H9 (cell line): ENCODE results near the gene C19orf33. TPM values are rescaled to one million over a fixed set of nuclear protein-coding genes. Genes with fewer than 3 reads are reported as not detected.
"Not testable (repeated sequence)": the region's sequence is repeated elsewhere in the genome, so short reads cannot be mapped to it uniquely, and the experiment has no call there.

Experiments used
- DNase-seq: peaks from one replicate; pipeline ENCODE4 v3.0.0-alpha.2; 2017
- H2AFZ ChIP-seq: one replicate; pipeline ENCODE4 v1.6.1; 2013; ENCODE audit warnings: mild to moderate bottlenecking, low read length, control low read depth, moderate library complexity
- H2AK5ac ChIP-seq: 2 replicates; pipeline ENCODE4 v1.6.1; 2013; ENCODE audit warnings: low read length, control low read depth, mixed read lengths; ENCODE audit not compliant: insufficient read length
- H2BK120ac ChIP-seq: one replicate; pipeline ENCODE4 v1.6.1; 2013; ENCODE audit warnings: low read depth, mild to moderate bottlenecking, low read length, control low read depth, inconsistent platforms; ENCODE audit not compliant: poor library complexity, severe bottlenecking
- H2BK12ac ChIP-seq: 2 replicates; pipeline ENCODE4 v1.6.1; 2013; ENCODE audit warnings: low read length, control low read depth, mixed read lengths, low read depth; ENCODE audit not compliant: insufficient read length
- H2BK15ac ChIP-seq: 2 replicates; pipeline ENCODE4 v1.6.1; 2013; ENCODE audit warnings: low read depth, low read length, control low read depth
- H2BK20ac ChIP-seq: one replicate; pipeline ENCODE4 v1.6.1; 2013; ENCODE audit warnings: low read depth, mild to moderate bottlenecking, low read length, control low read depth, inconsistent platforms; ENCODE audit not compliant: poor library complexity, severe bottlenecking
- H2BK5ac ChIP-seq: 2 replicates; pipeline ENCODE4 v1.6.1; 2013; ENCODE audit warnings: low read length, control low read depth, mixed read lengths; ENCODE audit not compliant: insufficient read length
- H3K14ac ChIP-seq: 2 replicates; pipeline ENCODE4 v1.6.1; 2013; ENCODE audit warnings: low read length, control low read depth; ENCODE audit not compliant: insufficient read depth
- H3K18ac ChIP-seq: 2 replicates; pipeline ENCODE4 v1.6.1; 2013; ENCODE audit warnings: low read depth, mild to moderate bottlenecking, mixed read lengths, low read length, control low read depth; ENCODE audit not compliant: insufficient read length
- H3K23ac ChIP-seq: 2 replicates; pipeline ENCODE4 v1.6.1; 2013; ENCODE audit warnings: low read length, control low read depth, mixed read lengths, low read depth; ENCODE audit not compliant: insufficient read length
- H3K23me2 ChIP-seq: 2 replicates; pipeline ENCODE4 v1.6.1; 2013; ENCODE audit warnings: low read depth, mild to moderate bottlenecking, mixed read lengths, low read length, control low read depth; ENCODE audit not compliant: insufficient read length, poor library complexity, severe bottlenecking
- H3K27ac ChIP-seq: 2 replicates; pipeline ENCODE4 v1.5.1; 2013; ENCODE audit warnings: low read length, control low read depth, mixed read lengths, low read depth; ENCODE audit not compliant: insufficient read length
- H3K27me3 ChIP-seq: 2 replicates; pipeline ENCODE4 v1.6.1; 2013; ENCODE audit warnings: low read length, control low read depth, inconsistent platforms; ENCODE audit not compliant: insufficient read depth
- H3K4ac ChIP-seq: 2 replicates; pipeline ENCODE4 v1.6.1; 2013; ENCODE audit warnings: low read depth, mild to moderate bottlenecking, control low read depth, inconsistent platforms, low read length, moderate library complexity
- H3K4me1 ChIP-seq: 2 replicates; pipeline ENCODE4 v1.6.1; 2013; ENCODE audit warnings: low read length, control low read depth, inconsistent platforms; ENCODE audit not compliant: insufficient read depth
- H3K4me2 ChIP-seq: 2 replicates; pipeline ENCODE4 v1.6.1; 2013; ENCODE audit warnings: low read length, control low read depth, mixed read lengths; ENCODE audit not compliant: insufficient read length, insufficient read depth
- H3K56ac ChIP-seq: 2 replicates; pipeline ENCODE4 v1.6.1; 2013; ENCODE audit warnings: low read depth, mild to moderate bottlenecking, mixed read lengths, low read length, control low read depth; ENCODE audit not compliant: insufficient read length
- H3K79me1 ChIP-seq: 2 replicates; pipeline ENCODE4 v1.6.1; 2013; ENCODE audit warnings: low read depth, mild to moderate bottlenecking, moderate library complexity, low read length, control low read depth, inconsistent platforms; ENCODE audit not compliant: insufficient read depth, poor library complexity, severe bottlenecking
- H3K79me2 ChIP-seq: 2 replicates; pipeline ENCODE4 v1.6.1; 2013; ENCODE audit warnings: low read length, control low read depth, inconsistent platforms; ENCODE audit not compliant: insufficient read depth
- H3K9ac ChIP-seq: 2 replicates; pipeline ENCODE4 v1.6.1; 2013; ENCODE audit warnings: low read length, control low read depth, mixed read lengths; ENCODE audit not compliant: insufficient read length; ENCODE audit errors: extremely low read depth
- H3K9me3 ChIP-seq: one replicate; pipeline ENCODE4 v1.6.1; 2013; ENCODE audit warnings: low read depth, low read length, inconsistent platforms; ENCODE audit not compliant: control insufficient read depth
- H3T11ph ChIP-seq: one replicate; pipeline ENCODE4 v1.6.1; 2013; ENCODE audit warnings: mild to moderate bottlenecking, low read length, control low read depth, inconsistent platforms
- H4K20me1 ChIP-seq: one replicate; pipeline ENCODE4 v1.6.1; 2013; ENCODE audit not compliant: control insufficient read depth, insufficient read length, insufficient read depth
- H4K5ac ChIP-seq: 2 replicates; pipeline ENCODE4 v1.6.1; 2013; ENCODE audit warnings: low read depth, mild to moderate bottlenecking, mixed read lengths, low read length, control low read depth; ENCODE audit not compliant: insufficient read length
- H4K8ac ChIP-seq: replicated peaks from 2 replicates; pipeline ENCODE4 v1.6.1; 2013; ENCODE audit warnings: low read length, control low read depth, mixed read lengths, low read depth; ENCODE audit not compliant: insufficient read length
- H4K91ac ChIP-seq: 2 replicates; pipeline ENCODE4 v1.6.1; 2013; ENCODE audit warnings: low read depth, mild to moderate bottlenecking, moderate library complexity, mixed read lengths, low read length, control low read depth; ENCODE audit not compliant: insufficient read length
- H3K27ac Mint-ChIP-seq, 3 experiments: 2 replicates in 2 of 3; 3 replicates in 1 of 3; pipeline ENCODE4 v1.8.0; 2020 to 2021; ENCODE audit warnings: mixed read lengths in 3 of 3, mild to moderate bottlenecking in 1 of 3, moderate library complexity in 1 of 3
- H3K27me3 Mint-ChIP-seq: 2 replicates; pipeline ENCODE4 v1.8.0; 2021; ENCODE audit warnings: low read depth, mild to moderate bottlenecking, moderate library complexity, mixed read lengths
- H3K36me3 Mint-ChIP-seq, 3 experiments: 2 replicates in 2 of 3; 3 replicates in 1 of 3; pipeline ENCODE4 v1.8.0; 2020 to 2021; ENCODE audit warnings: low read depth in 3 of 3, mixed read lengths in 3 of 3; ENCODE audit not compliant: insufficient read depth in 1 of 3
- H3K4me1 Mint-ChIP-seq, 2 experiments: 2 replicates each; pipeline ENCODE4 v1.8.0; 2020; ENCODE audit warnings: mixed read lengths in 2 of 2
- H3K4me3 Mint-ChIP-seq, 2 experiments: 2 replicates in 1 of 2; 3 replicates in 1 of 2; pipeline ENCODE4 v1.8.0; 2020 to 2021; ENCODE audit warnings: mild to moderate bottlenecking in 2 of 2, mixed read lengths in 2 of 2, moderate library complexity in 1 of 2
- H3K9me3 Mint-ChIP-seq, 2 experiments: 2 replicates in 1 of 2; 3 replicates in 1 of 2; pipeline ENCODE4 v1.8.0; 2020; ENCODE audit warnings: mild to moderate bottlenecking in 2 of 2, mixed read lengths in 2 of 2, moderate library complexity in 1 of 2
- CTCF ChIP-seq: fragments of 200-600 bp; sonication (generic); conservative IDR thresholded peaks from 3 replicates; pipeline ENCODE4 v1.8.0; 2021; ENCODE audit warnings: antibody characterized with exemption, mild to moderate bottlenecking
- WGBS: extraction: QIAGEN DNeasy Blood & Tissue Kit; methylation state at CpG from one replicate; pipeline ENCODE4 v1.1.7; 2013; ENCODE audit warnings: missing lambda C conversion rate, low lambda C conversion rate, mixed read lengths; ENCODE audit not compliant: insufficient read length; ENCODE audit errors: extremely low coverage; 5-methylcytosine and 5-hydroxymethylcytosine counted together
- total RNA-seq: library from RNA; stranded (reverse); gene quantifications from 2 replicates; pipeline ENCODE4 v1.2.1, GENCODE V29; 2021

C19orf33 gene
- total RNA-seq, 1 experiment from 2014 or later = not detected

DNA sequence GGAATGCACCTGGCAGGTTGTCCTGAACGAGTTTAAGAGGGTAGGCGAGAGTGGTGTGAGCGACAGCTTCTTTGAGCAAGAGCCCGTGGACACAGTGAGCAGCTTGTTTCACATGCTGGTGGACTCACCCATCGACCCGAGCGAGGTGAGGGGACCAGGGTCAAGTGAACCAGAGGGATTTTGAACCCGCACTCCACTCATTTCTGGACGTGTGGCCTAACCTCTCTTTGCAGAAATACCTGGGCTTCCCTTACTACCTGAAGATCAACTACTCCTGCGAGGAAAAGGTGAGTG, 33.3 kb downstream of the C19orf33 start:
- H2BK120ac ChIP-seq = no peak overlapping the region
- H3K9ac ChIP-seq = peak overlapping the region; percentile 34

DNA sequence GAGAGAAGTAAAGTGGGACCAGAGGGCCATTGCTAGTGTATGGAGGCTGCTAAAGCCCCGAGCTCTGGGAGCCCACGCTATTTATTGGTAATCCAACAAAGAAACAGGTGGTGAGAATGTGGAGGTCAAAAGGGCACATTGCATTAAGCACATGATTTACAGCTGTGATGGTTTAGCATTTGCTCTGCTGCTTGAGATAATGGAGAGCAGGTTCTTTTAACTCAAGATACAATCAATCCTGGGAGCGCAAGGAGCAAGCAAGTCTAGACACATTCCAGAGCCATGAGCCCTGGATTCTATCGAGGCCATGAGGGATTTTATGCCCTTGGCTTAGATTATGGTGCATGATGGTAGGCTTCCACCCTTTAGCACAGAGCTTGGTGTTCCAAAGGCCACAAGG, 35.0 kb downstream of the C19orf33 start:
- H3K27ac ChIP-seq, H4K20me1 ChIP-seq, H3K56ac ChIP-seq, H3K9me3 ChIP-seq, H3K27me3 Mint-ChIP-seq, H3T11ph ChIP-seq, DNase-seq, H3K9me3 Mint-ChIP-seq, H2BK120ac ChIP-seq, H2AFZ ChIP-seq, H2BK12ac ChIP-seq, H3K79me1 ChIP-seq, H3K23ac ChIP-seq, H4K91ac ChIP-seq, H2BK20ac ChIP-seq, H2AK5ac ChIP-seq, H3K14ac ChIP-seq, H3K4me1 ChIP-seq, H3K9ac ChIP-seq, H4K8ac ChIP-seq, H2BK15ac ChIP-seq, H3K18ac ChIP-seq, H3K79me2 ChIP-seq, H3K36me3 Mint-ChIP-seq, H2BK5ac ChIP-seq, H3K4ac ChIP-seq, H3K27me3 ChIP-seq, H4K5ac ChIP-seq, H3K4me2 ChIP-seq: not testable (repeated sequence)
- WGBS = no CpG with 5 or more reads among the region's 4 CpGs
- Mint-ChIP-seq H3K4me3 (peak overlapping the region in 1 of 2 experiments; percentile 56; a peak in 1 of 5 replicates), H3K27ac (peak overlapping the region; percentile 4 to 85 (median 68); a peak in 4 of 7 replicates), H3K4me1 (peaks cover 15 to 16% of the 10 kb centered on the region in 2 experiments)
- peaks cover 13% of the 10 kb centered on the region for H3K23me2 ChIP-seq

More for the DNA sequence above, 33.3 kb downstream of the C19orf33 start:
- H2BK20ac ChIP-seq = no peak overlapping the region
- H2BK15ac ChIP-seq = no peak overlapping the region
- no peak overlapping the region for H3K23ac ChIP-seq
- H3K27ac ChIP-seq = no peak overlapping the region
- H3K4me2 ChIP-seq = peak overlapping the region; percentile 97
- H2BK5ac ChIP-seq = no peak overlapping the region
- H4K20me1 ChIP-seq = no peaks in the 10 kb centered on the region
- H3K14ac ChIP-seq = no peak overlapping the region
- no peaks in the 10 kb centered on the region for H3K79me1 ChIP-seq
- H2AK5ac ChIP-seq = no peak overlapping the region
- H3K4me1 ChIP-seq = peaks cover 3% of the 10 kb centered on the region; the same call in 1 of the 2 replicates
- no peak for DNase-seq
- H4K5ac ChIP-seq = no peak overlapping the region
- H3K56ac ChIP-seq = no peak overlapping the region
- H4K91ac ChIP-seq = no peak overlapping the region
- no peak overlapping the region for H3K4ac ChIP-seq
- no peak overlapping the region for H2BK12ac ChIP-seq
- H3K27ac Mint-ChIP-seq = peak overlapping the region in 2 of 3 experiments; percentile 44 to 80; a peak in 3 of 7 replicates
- no CpG with 5 or more reads among the region's 10 CpGs for WGBS
- no peaks in the 10 kb centered on the region; the same call in none of the 2 replicates for H3K27me3 Mint-ChIP-seq
- H3K23me2 ChIP-seq = peaks cover 13% of the 10 kb centered on the region
- no peaks in the 10 kb centered on the region for H3K9me3 Mint-ChIP-seq
- H3K36me3 Mint-ChIP-seq = no peaks in the 10 kb centered on the region; a peak in 1 of 7 replicates
- no peak for TF ChIP-seq CTCF
- H2AFZ ChIP-seq = no peak overlapping the region
- H3K79me2 ChIP-seq = no peaks in the 10 kb centered on the region
- H4K8ac ChIP-seq = no peak overlapping the region
- H3T11ph ChIP-seq = no peak overlapping the region
- peaks cover 12 to 14% of the 10 kb centered on the region in 2 experiments for H3K4me1 Mint-ChIP-seq
- no peak overlapping the region for H3K18ac ChIP-seq
- H3K9me3 ChIP-seq = no peaks in the 10 kb centered on the region
- peak overlapping the region; percentile 87 to 96 for H3K4me3 Mint-ChIP-seq
- H3K27me3 ChIP-seq = no peaks in the 10 kb centered on the region
